SJSA1 (cell line): ENCODE measurements around the gene FNDC7. TPM values are rescaled to one million over a fixed set of nuclear protein-coding genes. Genes with fewer than 3 reads are reported as not detected.

Source experiments
- DNase-seq, 2 experiments: peaks; one replicate each; pipeline ENCODE4 v3.0.0-alpha.2; 2015 to 2020; ENCODE audit warnings: low spot score in 2 of 2, low read depth in 1 of 2
- H3K27ac ChIP-seq: fragments of 250-450 bp; sonication (Bioruptor Pico); 2 replicates; pipeline ENCODE4 v1.5.1; 2020; ENCODE audit warnings: mild to moderate bottlenecking, moderate library complexity
- H3K27me3 ChIP-seq: fragments of 250-450 bp; sonication (Bioruptor Pico); replicated peaks from 2 replicates; pipeline ENCODE4 v1.5.1; 2020; ENCODE audit warnings: mild to moderate bottlenecking, moderate library complexity
- H3K36me3 ChIP-seq: fragments of 250-450 bp; sonication (Bioruptor Pico); 2 replicates; pipeline ENCODE4 v1.5.1; 2020; ENCODE audit warnings: mild to moderate bottlenecking
- H3K4me1 ChIP-seq: fragments of 250-450 bp; sonication (Bioruptor Pico); replicated peaks from 2 replicates; pipeline ENCODE4 v1.6.1; 2021; ENCODE audit warnings: mild to moderate bottlenecking
- H3K4me3 ChIP-seq: fragments of 250-450 bp; sonication (Bioruptor Pico); 2 replicates; pipeline ENCODE4 v1.5.1; 2020; ENCODE audit warnings: mild to moderate bottlenecking
- H3K9me3 ChIP-seq: fragments of 250-450 bp; sonication (Bioruptor Pico); replicated peaks from 2 replicates; pipeline ENCODE4 v1.5.1; 2020; ENCODE audit warnings: mild to moderate bottlenecking
- total RNA-seq: library from RNA; depleted of rRNA; stranded (reverse); fragments of >200 nt; shearing (Covaris generic); gene quantifications from 2 replicates; pipeline ENCODE4 v1.2.3, GENCODE V29; 2014

The FNDC7 gene
- total RNA-seq, 1 experiment from 2014 or later: not detected

- Histone ChIP-seq H3K36me3 (no peaks in the 10 kb centered on the region), H3K9me3 (no peaks in the 10 kb centered on the region), H3K27me3 (no peaks in the 10 kb centered on the region), H3K4me1 (no peaks in the 10 kb centered on the region), H3K4me3 (no peak overlapping the region), H3K27ac (no peak overlapping the region)
- no peak for DNase-seq
These were observed 21.6 kb downstream of the FNDC7 start for GRCh38 chr1:108734171-108734865.

GRCh38 chr1:108742253-108742652, 29.5 kb downstream of the FNDC7 start:
- H3K4me1 ChIP-seq: peaks cover 3% of the 10 kb centered on the region
- H3K4me3 ChIP-seq: no peak overlapping the region
- H3K27ac ChIP-seq: no peak overlapping the region
- DNase-seq: no peak
- no peaks in the 10 kb centered on the region for H3K9me3 ChIP-seq
- no peaks in the 10 kb centered on the region for H3K27me3 ChIP-seq
- H3K36me3 ChIP-seq: peaks cover 5% of the 10 kb centered on the region; the same call in 1 of the 2 replicates

- H3K4me3 ChIP-seq: peak overlapping the region; percentile 78
These were observed 33.3 kb downstream of the FNDC7 start for GRCh38 chr1:108745980-108746381.

GRCh38 chr1:108746382-108747170, 33.9 kb downstream of the FNDC7 start, which contains the start of gene STXBP3:
Gene STXBP3 (plus strand): TSS chr1:108746674. CDS start chr1:108746738, 64 bp downstream.
- H3K4me3 ChIP-seq: peak within 1 kb of the TSS; percentile 78
- peaks cover 8% of the 10 kb centered on the region for H3K4me1 ChIP-seq
- DNase-seq: peak; percentile 98 to 99
- peak within 1 kb of the TSS; percentile 72 for H3K27ac ChIP-seq
- H3K9me3 ChIP-seq: no peaks in the 10 kb centered on the region
- no peaks in the 10 kb centered on the region for H3K27me3 ChIP-seq
- H3K36me3 ChIP-seq: peaks cover 10% of the 10 kb centered on the region

More at GRCh38 chr1:108745980-108746381, 33.3 kb downstream of the FNDC7 start:
- H3K27ac ChIP-seq: no peak overlapping the region; the same call in 1 of the 2 replicates
- H3K36me3 ChIP-seq: peaks cover 10% of the 10 kb centered on the region
- H3K4me1 ChIP-seq: peaks cover 8% of the 10 kb centered on the region
- no peak for DNase-seq
- H3K27me3 ChIP-seq: no peaks in the 10 kb centered on the region
- no peaks in the 10 kb centered on the region for H3K9me3 ChIP-seq

- Histone ChIP-seq H3K4me1 (peaks cover 8% of the 10 kb centered on the region), H3K27me3 (no peaks in the 10 kb centered on the region), H3K4me3 (peak overlapping the region; percentile 78), H3K27ac (peak overlapping the region; percentile 72), H3K9me3 (no peaks in the 10 kb centered on the region), H3K36me3 (peaks cover 13% of the 10 kb centered on the region)
- peak; percentile 73 to 83 for DNase-seq
These were observed 34.6 kb downstream of the FNDC7 start for GRCh38 chr1:108747171-108747850.

GRCh38 chr1:108747898-108748297, 35.2 kb downstream of the FNDC7 start:
- Histone ChIP-seq H3K4me1 (peaks cover 8% of the 10 kb centered on the region), H3K27ac (no peak overlapping the region), H3K36me3 (peaks cover 16% of the 10 kb centered on the region), H3K4me3 (no peak overlapping the region), H3K9me3 (no peaks in the 10 kb centered on the region), H3K27me3 (no peaks in the 10 kb centered on the region)
- no peak for DNase-seq

- no peaks in the 10 kb centered on the region for H3K9me3 ChIP-seq
- no peak overlapping the region for H3K4me3 ChIP-seq
- no peak overlapping the region for H3K27ac ChIP-seq
- H3K36me3 ChIP-seq: peaks cover 22% of the 10 kb centered on the region
- no peaks in the 10 kb centered on the region for H3K27me3 ChIP-seq
- no peak for DNase-seq
- peaks cover 8% of the 10 kb centered on the region for H3K4me1 ChIP-seq
These were observed 36.4 kb downstream of the FNDC7 start for GRCh38 chr1:108749081-108749480.

- Histone ChIP-seq H3K4me1 (peaks cover 14% of the 10 kb centered on the region), H3K36me3 (peaks cover 34% of the 10 kb centered on the region), H3K27ac (no peak overlapping the region), H3K27me3 (no peaks in the 10 kb centered on the region), H3K4me3 (no peak overlapping the region), H3K9me3 (no peaks in the 10 kb centered on the region)
- no peak for DNase-seq
These were observed 37.9 kb downstream of the FNDC7 start for GRCh38 chr1:108750476-108751181.

- Histone ChIP-seq H3K27ac (no peak overlapping the region), H3K4me3 (no peak overlapping the region), H3K36me3 (peaks cover 42% of the 10 kb centered on the region), H3K9me3 (no peaks in the 10 kb centered on the region), H3K27me3 (no peaks in the 10 kb centered on the region), H3K4me1 (peaks cover 6% of the 10 kb centered on the region)
- no peak for DNase-seq
These were observed 40.7 kb downstream of the FNDC7 start for GRCh38 chr1:108753363-108753762.

- no peak overlapping the region for H3K27ac ChIP-seq
- DNase-seq: no peak
- H3K4me3 ChIP-seq: no peak overlapping the region
- peaks cover 6% of the 10 kb centered on the region for H3K4me1 ChIP-seq
- peaks cover 53% of the 10 kb centered on the region for H3K36me3 ChIP-seq
- H3K27me3 ChIP-seq: no peaks in the 10 kb centered on the region
- H3K9me3 ChIP-seq: no peaks in the 10 kb centered on the region
These were observed 46.1 kb downstream of the FNDC7 start for GRCh38 chr1:108758796-108759195.

- DNase-seq: no peak
- no peak overlapping the region for H3K4me3 ChIP-seq
- H3K27ac ChIP-seq: no peak overlapping the region
- no peaks in the 10 kb centered on the region for H3K27me3 ChIP-seq
- no peaks in the 10 kb centered on the region for H3K9me3 ChIP-seq
- peaks cover 45% of the 10 kb centered on the region for H3K36me3 ChIP-seq
- H3K4me1 ChIP-seq: no peaks in the 10 kb centered on the region
These were observed 54.4 kb downstream of the FNDC7 start for GRCh38 chr1:108767115-108767514.

GRCh38 chr1:108767708-108768107, 55.0 kb downstream of the FNDC7 start:
- Histone ChIP-seq H3K9me3 (no peaks in the 10 kb centered on the region), H3K36me3 (peaks cover 43% of the 10 kb centered on the region), H3K27me3 (no peaks in the 10 kb centered on the region), H3K27ac (no peak overlapping the region), H3K4me3 (no peak overlapping the region), H3K4me1 (no peaks in the 10 kb centered on the region)
- no peak for DNase-seq

- Histone ChIP-seq H3K9me3 (no peaks in the 10 kb centered on the region), H3K27me3 (no peaks in the 10 kb centered on the region), H3K4me3 (no peak overlapping the region), H3K27ac (no peak overlapping the region), H3K4me1 (no peaks in the 10 kb centered on the region), H3K36me3 (peaks cover 57% of the 10 kb centered on the region)
- DNase-seq: no peak
These were observed 65.1 kb downstream of the FNDC7 start for GRCh38 chr1:108777839-108778238.
